H9 (cell line): ENCODE measurements around the gene OSTC. TPM values are rescaled to one million over a fixed set of nuclear protein-coding genes. Genes with fewer than 3 reads are reported as not detected.

ENCODE experiments used
- DNase-seq: peaks from one replicate; pipeline ENCODE4 v3.0.0-alpha.2; 2017
- H2AFZ ChIP-seq: one replicate; pipeline ENCODE4 v1.6.1; 2013; ENCODE audit warnings: mild to moderate bottlenecking, low read length, control low read depth, moderate library complexity
- H2AK5ac ChIP-seq: 2 replicates; pipeline ENCODE4 v1.6.1; 2013; ENCODE audit warnings: low read length, control low read depth, mixed read lengths; ENCODE audit not compliant: insufficient read length
- H2BK120ac ChIP-seq: one replicate; pipeline ENCODE4 v1.6.1; 2013; ENCODE audit warnings: low read depth, mild to moderate bottlenecking, low read length, control low read depth, inconsistent platforms; ENCODE audit not compliant: poor library complexity, severe bottlenecking
- H2BK12ac ChIP-seq: 2 replicates; pipeline ENCODE4 v1.6.1; 2013; ENCODE audit warnings: low read length, control low read depth, mixed read lengths, low read depth; ENCODE audit not compliant: insufficient read length
- H2BK15ac ChIP-seq: 2 replicates; pipeline ENCODE4 v1.6.1; 2013; ENCODE audit warnings: low read depth, low read length, control low read depth
- H2BK20ac ChIP-seq: one replicate; pipeline ENCODE4 v1.6.1; 2013; ENCODE audit warnings: low read depth, mild to moderate bottlenecking, low read length, control low read depth, inconsistent platforms; ENCODE audit not compliant: poor library complexity, severe bottlenecking
- H2BK5ac ChIP-seq: 2 replicates; pipeline ENCODE4 v1.6.1; 2013; ENCODE audit warnings: low read length, control low read depth, mixed read lengths; ENCODE audit not compliant: insufficient read length
- H3K14ac ChIP-seq: 2 replicates; pipeline ENCODE4 v1.6.1; 2013; ENCODE audit warnings: low read length, control low read depth; ENCODE audit not compliant: insufficient read depth
- H3K18ac ChIP-seq: 2 replicates; pipeline ENCODE4 v1.6.1; 2013; ENCODE audit warnings: low read depth, mild to moderate bottlenecking, mixed read lengths, low read length, control low read depth; ENCODE audit not compliant: insufficient read length
- H3K23ac ChIP-seq: 2 replicates; pipeline ENCODE4 v1.6.1; 2013; ENCODE audit warnings: low read length, control low read depth, mixed read lengths, low read depth; ENCODE audit not compliant: insufficient read length
- H3K23me2 ChIP-seq: 2 replicates; pipeline ENCODE4 v1.6.1; 2013; ENCODE audit warnings: low read depth, mild to moderate bottlenecking, mixed read lengths, low read length, control low read depth; ENCODE audit not compliant: insufficient read length, poor library complexity, severe bottlenecking
- H3K27ac ChIP-seq: 2 replicates; pipeline ENCODE4 v1.5.1; 2013; ENCODE audit warnings: low read length, control low read depth, mixed read lengths, low read depth; ENCODE audit not compliant: insufficient read length
- H3K27me3 ChIP-seq: 2 replicates; pipeline ENCODE4 v1.6.1; 2013; ENCODE audit warnings: low read length, control low read depth, inconsistent platforms; ENCODE audit not compliant: insufficient read depth
- H3K4ac ChIP-seq: 2 replicates; pipeline ENCODE4 v1.6.1; 2013; ENCODE audit warnings: low read depth, mild to moderate bottlenecking, control low read depth, inconsistent platforms, low read length, moderate library complexity
- H3K4me1 ChIP-seq: 2 replicates; pipeline ENCODE4 v1.6.1; 2013; ENCODE audit warnings: low read length, control low read depth, inconsistent platforms; ENCODE audit not compliant: insufficient read depth
- H3K4me2 ChIP-seq: 2 replicates; pipeline ENCODE4 v1.6.1; 2013; ENCODE audit warnings: low read length, control low read depth, mixed read lengths; ENCODE audit not compliant: insufficient read length, insufficient read depth
- H3K56ac ChIP-seq: 2 replicates; pipeline ENCODE4 v1.6.1; 2013; ENCODE audit warnings: low read depth, mild to moderate bottlenecking, mixed read lengths, low read length, control low read depth; ENCODE audit not compliant: insufficient read length
- H3K79me1 ChIP-seq: 2 replicates; pipeline ENCODE4 v1.6.1; 2013; ENCODE audit warnings: low read depth, mild to moderate bottlenecking, moderate library complexity, low read length, control low read depth, inconsistent platforms; ENCODE audit not compliant: insufficient read depth, poor library complexity, severe bottlenecking
- H3K79me2 ChIP-seq: 2 replicates; pipeline ENCODE4 v1.6.1; 2013; ENCODE audit warnings: low read length, control low read depth, inconsistent platforms; ENCODE audit not compliant: insufficient read depth
- H3K9ac ChIP-seq: 2 replicates; pipeline ENCODE4 v1.6.1; 2013; ENCODE audit warnings: low read length, control low read depth, mixed read lengths; ENCODE audit not compliant: insufficient read length; ENCODE audit errors: extremely low read depth
- H3K9me3 ChIP-seq: one replicate; pipeline ENCODE4 v1.6.1; 2013; ENCODE audit warnings: low read depth, low read length, inconsistent platforms; ENCODE audit not compliant: control insufficient read depth
- H3T11ph ChIP-seq: one replicate; pipeline ENCODE4 v1.6.1; 2013; ENCODE audit warnings: mild to moderate bottlenecking, low read length, control low read depth, inconsistent platforms
- H4K20me1 ChIP-seq: one replicate; pipeline ENCODE4 v1.6.1; 2013; ENCODE audit not compliant: control insufficient read depth, insufficient read length, insufficient read depth
- H4K5ac ChIP-seq: 2 replicates; pipeline ENCODE4 v1.6.1; 2013; ENCODE audit warnings: low read depth, mild to moderate bottlenecking, mixed read lengths, low read length, control low read depth; ENCODE audit not compliant: insufficient read length
- H4K8ac ChIP-seq: replicated peaks from 2 replicates; pipeline ENCODE4 v1.6.1; 2013; ENCODE audit warnings: low read length, control low read depth, mixed read lengths, low read depth; ENCODE audit not compliant: insufficient read length
- H4K91ac ChIP-seq: 2 replicates; pipeline ENCODE4 v1.6.1; 2013; ENCODE audit warnings: low read depth, mild to moderate bottlenecking, moderate library complexity, mixed read lengths, low read length, control low read depth; ENCODE audit not compliant: insufficient read length
- H3K27ac Mint-ChIP-seq, 3 experiments: 2 replicates in 2 of 3; 3 replicates in 1 of 3; pipeline ENCODE4 v1.8.0; 2020 to 2021; ENCODE audit warnings: mixed read lengths in 3 of 3, mild to moderate bottlenecking in 1 of 3, moderate library complexity in 1 of 3
- H3K27me3 Mint-ChIP-seq: 2 replicates; pipeline ENCODE4 v1.8.0; 2021; ENCODE audit warnings: low read depth, mild to moderate bottlenecking, moderate library complexity, mixed read lengths
- H3K36me3 Mint-ChIP-seq, 3 experiments: 2 replicates in 2 of 3; 3 replicates in 1 of 3; pipeline ENCODE4 v1.8.0; 2020 to 2021; ENCODE audit warnings: low read depth in 3 of 3, mixed read lengths in 3 of 3; ENCODE audit not compliant: insufficient read depth in 1 of 3
- H3K4me1 Mint-ChIP-seq, 2 experiments: 2 replicates each; pipeline ENCODE4 v1.8.0; 2020; ENCODE audit warnings: mixed read lengths in 2 of 2
- H3K4me3 Mint-ChIP-seq, 2 experiments: 2 replicates in 1 of 2; 3 replicates in 1 of 2; pipeline ENCODE4 v1.8.0; 2020 to 2021; ENCODE audit warnings: mild to moderate bottlenecking in 2 of 2, mixed read lengths in 2 of 2, moderate library complexity in 1 of 2
- H3K9me3 Mint-ChIP-seq, 2 experiments: 2 replicates in 1 of 2; 3 replicates in 1 of 2; pipeline ENCODE4 v1.8.0; 2020; ENCODE audit warnings: mild to moderate bottlenecking in 2 of 2, mixed read lengths in 2 of 2, moderate library complexity in 1 of 2
- WGBS: extraction: QIAGEN DNeasy Blood & Tissue Kit; methylation state at CpG from one replicate; pipeline ENCODE4 v1.1.7; 2013; ENCODE audit warnings: missing lambda C conversion rate, low lambda C conversion rate, mixed read lengths; ENCODE audit not compliant: insufficient read length; ENCODE audit errors: extremely low coverage; 5-methylcytosine and 5-hydroxymethylcytosine counted together
- total RNA-seq: library from RNA; stranded (reverse); gene quantifications from 2 replicates; pipeline ENCODE4 v1.2.1, GENCODE V29; 2021
- TF ChIP-seq, protein P1 (sequence below): fragments of 200-600 bp; sonication (generic); conservative IDR thresholded peaks from 3 replicates; pipeline ENCODE4 v1.8.0; 2021; ENCODE audit warnings: antibody characterized with exemption, mild to moderate bottlenecking

The OSTC gene
- total RNA-seq, 1 experiment from 2014 or later, result 130 TPM

DNA sequence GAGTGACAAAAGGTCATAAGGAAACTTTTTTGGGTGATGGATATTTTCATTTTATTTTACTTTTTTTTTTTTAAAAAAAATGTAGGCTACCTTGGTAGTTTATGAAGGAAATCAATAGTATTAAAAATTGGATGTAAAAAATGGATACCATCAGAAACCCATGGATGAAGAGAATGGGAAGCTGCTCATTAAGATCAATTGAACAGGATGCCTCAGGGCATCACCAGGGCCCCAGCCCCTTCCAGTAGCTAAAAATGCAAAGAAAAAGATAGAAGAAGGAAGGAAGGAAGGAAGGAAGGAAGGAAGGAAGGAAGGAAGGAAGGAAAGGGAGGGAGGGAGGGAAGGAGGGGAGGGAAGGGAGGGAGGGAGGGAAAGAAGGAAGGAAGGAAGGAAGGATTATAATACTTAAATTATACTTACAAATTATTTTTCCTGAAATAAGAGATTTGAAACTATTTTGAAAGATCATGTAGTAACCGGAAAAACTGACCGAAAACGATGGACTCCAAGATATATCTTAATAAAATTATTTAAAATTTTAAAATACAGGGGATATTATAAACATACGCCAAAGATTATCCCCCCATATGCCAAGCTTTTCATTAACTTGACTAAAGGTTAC, 24.1 kb downstream of the OSTC start:
- no peaks in the 10 kb centered on the region for H3K23me2 ChIP-seq
- H4K8ac ChIP-seq, result no peak overlapping the region
- Mint-ChIP-seq H3K27ac (no peak overlapping the region; a peak in 1 of 7 replicates), H3K9me3 (no peaks in the 10 kb centered on the region; a peak in 1 of 5 replicates), H3K4me3 (no peak overlapping the region), H3K4me1 (no peaks in the 10 kb centered on the region), H3K27me3 (no peaks in the 10 kb centered on the region), H3K36me3 (peaks cover 0 to 17% (median 9%) of the 10 kb centered on the region in 3 experiments; a peak in 5 of 7 replicates)
- H3K27me3 ChIP-seq, result no peaks in the 10 kb centered on the region
- TF ChIP-seq, protein P1, sequence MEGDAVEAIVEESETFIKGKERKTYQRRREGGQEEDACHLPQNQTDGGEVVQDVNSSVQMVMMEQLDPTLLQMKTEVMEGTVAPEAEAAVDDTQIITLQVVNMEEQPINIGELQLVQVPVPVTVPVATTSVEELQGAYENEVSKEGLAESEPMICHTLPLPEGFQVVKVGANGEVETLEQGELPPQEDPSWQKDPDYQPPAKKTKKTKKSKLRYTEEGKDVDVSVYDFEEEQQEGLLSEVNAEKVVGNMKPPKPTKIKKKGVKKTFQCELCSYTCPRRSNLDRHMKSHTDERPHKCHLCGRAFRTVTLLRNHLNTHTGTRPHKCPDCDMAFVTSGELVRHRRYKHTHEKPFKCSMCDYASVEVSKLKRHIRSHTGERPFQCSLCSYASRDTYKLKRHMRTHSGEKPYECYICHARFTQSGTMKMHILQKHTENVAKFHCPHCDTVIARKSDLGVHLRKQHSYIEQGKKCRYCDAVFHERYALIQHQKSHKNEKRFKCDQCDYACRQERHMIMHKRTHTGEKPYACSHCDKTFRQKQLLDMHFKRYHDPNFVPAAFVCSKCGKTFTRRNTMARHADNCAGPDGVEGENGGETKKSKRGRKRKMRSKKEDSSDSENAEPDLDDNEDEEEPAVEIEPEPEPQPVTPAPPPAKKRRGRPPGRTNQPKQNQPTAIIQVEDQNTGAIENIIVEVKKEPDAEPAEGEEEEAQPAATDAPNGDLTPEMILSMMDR, result no peak
- H2AFZ ChIP-seq, result no peak overlapping the region
- no peak overlapping the region for H2BK20ac ChIP-seq
- no peak overlapping the region for H2BK120ac ChIP-seq
- H3K9me3 ChIP-seq, result no peaks in the 10 kb centered on the region
- no peak overlapping the region for H3K56ac ChIP-seq
- H2BK12ac ChIP-seq, result no peak overlapping the region
- WGBS, result no CpG with 5 or more reads among the region's 4 CpGs
- H3K27ac ChIP-seq, result no peak overlapping the region
- no peak overlapping the region for H3K4ac ChIP-seq
- no peak overlapping the region for H3K14ac ChIP-seq
- H4K5ac ChIP-seq, result no peak overlapping the region
- H2BK15ac ChIP-seq, result no peak overlapping the region
- no peak overlapping the region for H3T11ph ChIP-seq
- DNase-seq, result no peak
- no peaks in the 10 kb centered on the region for H3K4me1 ChIP-seq
- no peak overlapping the region for H2AK5ac ChIP-seq
- no peak overlapping the region for H2BK5ac ChIP-seq
- no peaks in the 10 kb centered on the region for H4K20me1 ChIP-seq
- no peaks in the 10 kb centered on the region for H3K79me1 ChIP-seq
- H3K23ac ChIP-seq, result no peak overlapping the region
- H3K4me2 ChIP-seq, result no peak overlapping the region
- H3K79me2 ChIP-seq, result no peaks in the 10 kb centered on the region
- no peak overlapping the region for H4K91ac ChIP-seq
- H3K18ac ChIP-seq, result no peak overlapping the region
- H3K9ac ChIP-seq, result no peak overlapping the region
